LNCAP (cell line): ENCODE results near the gene PTPN5.

ENCODE experiments used
- CTCF ChIP-seq: fragments of 450-650 bp; IDR thresholded peaks from 2 replicates; pipeline ENCODE4 v1.5.1; 2017; ENCODE audit warnings: mild to moderate bottlenecking

The PTPN5 gene

GRCh38 chr11:18699848-18700261 lies 91.7 kb downstream of the PTPN5 start:
- TF ChIP-seq CTCF, result no peak

- no peak for TF ChIP-seq CTCF
These were observed 92.4 kb downstream of the PTPN5 start for GRCh38 chr11:18699269-18699596.

GRCh38 chr11:18698341-18699268 lies 93.0 kb downstream of the PTPN5 start, which contains the start of gene TMEM86A:
Gene TMEM86A (plus strand): TSS chr11:18698779. CDS start chr11:18698887, 108 bp downstream.
- TF ChIP-seq CTCF, result no peak

GRCh38 chr11:18697576-18697975 lies 94.0 kb downstream of the PTPN5 start:
- no peak for TF ChIP-seq CTCF

- no peak for TF ChIP-seq CTCF
These were observed 94.9 kb downstream of the PTPN5 start for GRCh38 chr11:18696638-18697225.

- no peak for TF ChIP-seq CTCF
These were observed 98.4 kb downstream of the PTPN5 start for GRCh38 chr11:18692941-18693760.

GRCh38 chr11:18684267-18684666 lies 107.3 kb downstream of the PTPN5 start:
- TF ChIP-seq CTCF, result no peak
